Globus pallidus (tissue), 1 donor: Measurements from ENCODE around the gene CNIH2.
A peak's percentile ranks its signal among the peaks of the same experiment; 100 is the strongest.
"Not testable (repeated sequence)": the region's sequence is repeated elsewhere in the genome, so short reads cannot be mapped to it uniquely, and the experiment has no call there.

Experiments
- DNase-seq: peaks from one replicate; pipeline ENCODE4 v3.0.0-alpha.2; 2015; ENCODE audit warnings: low spot score

The CNIH2 gene

GRCh38 chr11:66276619-66277018, 1.4 kb upstream of the CNIH2 start:
- not testable (repeated sequence) for DNase-seq

- DNase-seq: not testable (repeated sequence)
These were observed 911 bp upstream of the CNIH2 start for GRCh38 chr11:66277064-66277463.

GRCh38 chr11:66278363-66279091, 552 bp downstream of the CNIH2 start:
- no peak for DNase-seq

- DNase-seq: no peak
These were observed 1.2 kb downstream of the CNIH2 start for GRCh38 chr11:66279092-66279734.

- DNase-seq: no peak
These were observed 2.5 kb downstream of the CNIH2 start for GRCh38 chr11:66280428-66280827.

- no peak for DNase-seq
These were observed 3.0 kb downstream of the CNIH2 start for GRCh38 chr11:66281001-66281400.

GRCh38 chr11:66281776-66282467, 3.9 kb downstream of the CNIH2 start:
- DNase-seq: no peak

GRCh38 chr11:66282468-66283455, 4.8 kb downstream of the CNIH2 start:
- DNase-seq: peak; percentile 97

GRCh38 chr11:66283461-66284105, 5.6 kb downstream of the CNIH2 start:
- no peak for DNase-seq

- no peak for DNase-seq
These were observed 6.6 kb downstream of the CNIH2 start for GRCh38 chr11:66284526-66285078.

- DNase-seq: no peak
These were observed 7.4 kb downstream of the CNIH2 start for GRCh38 chr11:66285250-66285947.

GRCh38 chr11:66286699-66287098, 8.7 kb downstream of the CNIH2 start:
- no peak for DNase-seq

GRCh38 chr11:66287211-66287888, 9.4 kb downstream of the CNIH2 start:
- DNase-seq: no peak

- DNase-seq: no peak
These were observed 10.1 kb downstream of the CNIH2 start for GRCh38 chr11:66287889-66288670.

GRCh38 chr11:66288671-66289547, 10.9 kb downstream of the CNIH2 start, which contains the start of gene YIF1A:
Gene YIF1A (minus strand): TSS chr11:66289143. CDS start chr11:66288985, 158 bp downstream.
- peak; percentile 99 for DNase-seq

GRCh38 chr11:66289548-66290329, 11.8 kb downstream of the CNIH2 start:
- DNase-seq: no peak

- DNase-seq: no peak
These were observed 12.3 kb downstream of the CNIH2 start for GRCh38 chr11:66290330-66290621.
